GM21515 (cell line): ENCODE measurements around the gene AFF2.

ENCODE experiments used
- ATAC-seq: cut with Tn5 transposase; IDR thresholded peaks from one replicate; pipeline ENCODE4 v1.9.1; 2021; ENCODE audit not compliant: unreplicated experiment

AFF2 gene

DNA sequence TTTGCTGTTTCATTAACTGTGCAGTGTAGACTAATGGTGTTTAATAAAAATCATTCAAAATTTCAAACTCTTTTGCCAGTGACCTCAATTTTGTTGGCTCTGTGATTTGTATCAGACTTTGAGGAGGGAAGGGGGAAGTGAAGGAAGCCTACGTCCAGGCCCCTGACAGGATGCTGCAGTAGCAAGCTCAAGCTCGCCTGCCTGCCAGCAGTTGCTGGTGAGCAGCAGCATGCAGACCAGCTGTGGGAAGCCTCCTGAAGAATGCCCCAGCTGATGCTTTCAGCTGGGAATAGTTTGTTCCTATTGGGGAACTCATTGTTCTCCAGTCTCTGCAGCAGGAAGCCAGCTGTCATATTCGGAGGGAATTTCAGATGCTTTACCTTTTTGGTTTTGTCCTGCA lies 495.2 kb downstream of the AFF2 start:
- no peak for ATAC-seq

DNA sequence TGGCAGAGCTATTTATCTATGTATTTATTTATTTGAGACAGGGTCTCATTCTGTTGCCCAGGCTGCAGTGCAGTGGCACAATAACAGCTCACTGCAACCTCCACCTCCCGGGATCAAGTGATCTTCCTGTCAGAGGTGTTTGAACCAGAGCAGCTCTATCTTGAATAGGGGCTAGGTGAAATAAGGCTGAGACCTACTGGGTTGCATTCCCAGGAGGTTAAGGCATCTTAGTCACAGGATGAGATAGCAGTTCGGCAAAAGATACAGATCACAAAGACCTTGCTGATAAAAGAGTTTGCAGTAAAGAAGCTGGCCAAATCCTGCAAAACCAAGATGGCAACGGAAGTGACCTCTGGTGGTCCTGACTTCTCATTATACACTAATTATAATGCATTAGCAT lies 501.9 kb downstream of the AFF2 start:
- no peak for ATAC-seq

DNA sequence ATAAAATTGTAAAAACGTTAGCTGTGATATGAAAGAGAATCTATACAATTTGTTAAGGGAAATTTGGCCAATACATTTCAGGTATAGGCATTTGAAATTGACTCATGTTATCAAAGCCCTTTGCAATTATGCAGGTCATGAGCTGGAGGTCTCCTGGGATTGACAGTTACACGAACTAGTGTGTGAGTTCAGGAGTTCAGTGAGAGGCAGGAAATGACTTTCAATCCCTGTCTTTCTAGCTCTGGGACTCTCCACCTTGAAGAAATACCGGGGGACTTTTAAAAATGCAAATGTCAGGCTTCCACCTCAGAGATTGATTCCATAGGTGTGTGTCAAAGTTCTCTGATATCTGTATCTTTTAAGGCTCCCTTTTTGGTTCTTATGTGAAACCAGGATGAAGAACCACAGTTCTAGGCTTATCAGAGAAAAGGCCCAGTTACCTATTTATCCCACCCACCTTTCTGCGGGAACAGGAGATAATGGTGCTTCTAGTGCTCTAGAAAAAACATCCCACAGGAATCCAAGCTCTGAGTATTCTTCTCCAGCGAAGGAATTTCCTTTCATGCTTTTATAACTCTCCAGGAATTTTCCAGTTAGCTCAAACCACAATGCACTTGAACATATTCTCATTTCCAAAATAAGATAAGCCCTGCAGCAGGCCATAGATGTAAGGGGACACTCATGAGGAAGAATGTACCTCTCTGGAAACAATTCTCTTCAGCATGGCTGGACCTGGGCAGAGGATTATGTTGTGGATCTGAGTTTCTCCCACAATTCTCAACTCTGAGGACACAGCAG lies 503.6 kb downstream of the AFF2 start:
- no peak for ATAC-seq

DNA sequence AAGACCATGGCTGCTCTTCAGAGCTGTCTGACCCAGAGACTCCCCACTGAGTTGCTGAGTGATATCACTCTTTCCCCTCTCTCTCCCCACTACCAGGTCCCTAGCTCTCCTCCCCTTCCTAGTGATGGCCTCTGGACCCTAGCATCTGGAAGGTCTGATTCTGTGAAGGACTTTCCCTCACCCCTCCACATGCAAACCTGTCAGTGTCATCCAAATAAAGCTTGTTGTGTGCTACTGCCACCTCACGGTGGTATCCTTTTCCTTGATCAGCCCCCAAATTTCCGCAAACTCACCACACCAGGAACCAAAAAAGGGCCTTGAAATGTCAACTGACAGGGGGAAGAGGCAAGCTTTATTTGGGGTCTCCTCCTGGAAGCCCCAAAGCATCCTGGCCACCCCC lies 504.5 kb downstream of the AFF2 start:
- no peak for ATAC-seq

DNA sequence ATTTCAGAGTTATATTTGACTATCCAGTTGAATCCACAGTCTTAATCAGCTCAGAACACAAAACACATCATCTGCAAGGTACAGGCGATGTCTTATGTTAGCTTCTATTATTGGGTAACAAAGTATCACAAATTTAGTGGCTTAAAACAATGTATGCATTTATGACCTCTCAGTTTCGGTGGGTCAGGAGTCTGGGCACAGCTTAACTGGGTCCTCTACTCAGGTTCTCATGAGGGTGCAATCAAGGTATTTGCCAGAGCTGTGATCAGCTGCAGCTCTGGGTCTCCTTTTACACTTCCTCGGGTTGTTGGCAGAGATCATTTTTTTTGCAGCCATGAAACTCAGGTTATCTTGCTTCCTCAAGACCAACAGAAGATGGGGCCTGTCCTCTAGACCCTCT lies 505.8 kb downstream of the AFF2 start:
- no peak for ATAC-seq

DNA sequence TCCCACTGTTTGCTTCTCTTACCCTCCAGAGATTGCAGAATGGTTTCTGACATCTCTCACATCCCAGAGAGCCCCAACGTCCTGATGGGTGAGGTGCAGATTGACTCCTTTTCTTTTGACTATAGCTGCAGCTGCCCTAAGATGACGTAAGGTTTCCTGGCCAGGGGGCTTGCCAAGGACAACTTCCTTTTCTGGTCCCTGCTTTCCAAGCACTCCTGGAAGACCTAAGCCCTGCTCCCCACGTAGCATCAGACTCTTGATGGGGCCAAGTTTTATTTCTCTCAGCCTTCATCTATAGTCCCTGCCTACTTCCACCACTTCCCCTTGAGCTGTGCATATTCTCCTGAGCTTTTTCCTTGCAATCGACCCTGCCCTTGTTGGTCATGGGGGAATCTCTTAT lies 507.0 kb downstream of the AFF2 start:
- ATAC-seq = no peak

DNA sequence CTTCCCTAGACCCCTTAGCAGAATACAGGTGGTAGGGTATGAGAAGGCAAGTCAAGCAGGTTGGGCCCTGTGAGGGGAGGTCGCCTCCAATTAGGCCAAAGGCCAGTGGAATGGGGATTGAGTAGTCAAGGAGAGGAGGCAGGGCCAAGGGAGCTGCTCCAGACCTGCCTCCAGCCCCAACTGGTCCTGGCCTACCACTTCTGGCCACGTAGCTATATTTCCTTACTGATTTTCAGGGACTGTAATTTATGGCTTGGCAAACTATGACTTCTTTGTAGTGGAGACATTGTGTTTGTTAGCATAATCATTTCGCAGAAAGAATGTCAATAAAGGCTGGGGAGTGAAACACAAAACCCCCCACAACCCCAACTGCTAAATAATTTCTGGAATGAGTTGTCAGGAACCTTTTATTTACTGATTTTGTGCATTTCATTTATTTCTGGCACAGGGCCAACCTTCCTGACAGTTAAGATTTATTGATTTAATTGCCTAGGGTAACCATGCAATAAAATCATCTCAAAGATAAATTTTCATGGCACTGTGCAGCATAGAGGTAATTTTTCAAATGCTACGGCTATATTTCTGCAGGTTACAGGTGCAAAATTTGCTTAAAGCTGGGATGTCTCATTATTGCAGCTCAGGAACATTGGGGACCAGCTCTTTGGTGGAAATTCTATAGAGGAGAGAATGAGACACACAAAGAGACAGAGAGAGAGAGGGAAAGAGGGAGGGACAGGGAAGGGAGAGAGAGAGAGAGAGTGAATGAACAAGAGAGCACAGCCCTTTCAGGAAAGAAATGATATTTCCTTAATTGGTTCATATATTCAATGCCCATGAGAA lies 509.8 kb downstream of the AFF2 start:
- no peak for ATAC-seq

DNA sequence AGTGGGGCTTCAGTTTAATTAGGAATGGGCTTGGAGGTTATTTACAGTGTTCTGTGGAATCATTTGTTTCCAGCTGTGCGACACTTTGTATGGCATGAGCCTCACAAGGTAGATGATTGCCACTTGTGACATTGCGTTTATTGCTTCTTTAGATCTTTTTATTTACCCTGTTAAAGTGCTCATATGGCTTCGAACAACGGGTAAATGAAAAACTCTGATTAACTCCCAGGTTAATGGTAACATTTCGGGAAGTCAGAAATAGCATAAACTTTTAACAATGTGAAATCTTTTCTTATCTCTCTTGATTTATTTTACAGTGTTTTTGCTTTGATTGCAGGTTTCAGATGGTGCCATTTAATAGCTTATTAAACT lies 510.4 kb downstream of the AFF2 start:
- no peak for ATAC-seq

DNA sequence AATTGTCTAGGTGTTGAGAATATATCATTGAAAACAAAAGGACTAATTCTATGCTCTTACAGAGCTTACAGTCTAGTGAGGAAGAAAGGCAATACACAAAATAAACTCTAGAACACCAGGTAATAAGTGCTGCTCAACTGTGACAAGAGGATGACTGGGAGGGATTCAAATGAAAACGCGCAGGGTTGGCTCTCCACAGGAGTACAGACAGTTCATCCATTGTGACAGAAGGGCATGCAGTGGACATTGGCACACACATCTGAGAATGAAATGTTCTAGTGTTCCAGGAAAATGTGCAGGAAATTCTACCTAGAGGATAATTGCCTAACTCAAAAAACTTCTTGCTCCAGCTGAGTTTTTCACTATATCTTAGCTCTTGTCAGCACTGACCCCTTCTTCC lies 512.7 kb downstream of the AFF2 start:
- ATAC-seq = no peak

DNA sequence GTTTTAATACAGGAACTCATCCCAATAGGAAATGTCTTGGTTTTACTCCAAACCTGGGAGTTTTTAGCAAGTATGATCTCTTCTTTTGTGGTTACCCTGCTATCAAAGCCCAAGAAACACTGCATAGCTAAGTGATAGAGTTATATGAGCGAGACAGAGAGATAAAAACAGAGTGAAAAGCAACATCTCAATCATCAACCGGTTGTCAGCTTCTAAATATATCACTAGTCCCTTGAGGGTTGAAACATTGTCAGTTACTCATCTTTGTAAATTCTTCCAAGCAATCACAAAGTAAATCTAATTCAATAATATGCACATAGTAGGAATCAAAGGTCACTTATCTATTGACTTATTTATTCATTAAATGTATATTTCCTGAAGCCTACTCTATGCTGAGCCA lies 520.7 kb downstream of the AFF2 start:
- no peak for ATAC-seq

DNA sequence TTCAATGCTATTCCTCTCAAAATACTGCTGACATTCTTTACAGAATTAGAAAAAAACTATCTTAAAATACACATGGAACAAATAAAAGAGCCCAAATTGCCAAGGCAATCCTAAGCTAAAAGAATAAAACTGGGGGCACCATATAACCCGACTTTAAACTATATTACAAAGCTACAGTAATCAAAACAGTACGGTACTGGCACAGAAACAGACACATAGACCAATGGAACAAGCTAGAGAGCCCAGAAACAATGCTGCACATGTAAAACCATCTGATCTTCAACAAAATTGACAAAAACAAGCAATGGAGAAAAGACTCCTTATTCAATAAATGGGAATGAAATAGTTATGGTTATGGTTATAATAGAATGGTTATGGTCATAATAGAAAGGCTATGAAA lies 522.1 kb downstream of the AFF2 start:
- no peak for ATAC-seq

DNA sequence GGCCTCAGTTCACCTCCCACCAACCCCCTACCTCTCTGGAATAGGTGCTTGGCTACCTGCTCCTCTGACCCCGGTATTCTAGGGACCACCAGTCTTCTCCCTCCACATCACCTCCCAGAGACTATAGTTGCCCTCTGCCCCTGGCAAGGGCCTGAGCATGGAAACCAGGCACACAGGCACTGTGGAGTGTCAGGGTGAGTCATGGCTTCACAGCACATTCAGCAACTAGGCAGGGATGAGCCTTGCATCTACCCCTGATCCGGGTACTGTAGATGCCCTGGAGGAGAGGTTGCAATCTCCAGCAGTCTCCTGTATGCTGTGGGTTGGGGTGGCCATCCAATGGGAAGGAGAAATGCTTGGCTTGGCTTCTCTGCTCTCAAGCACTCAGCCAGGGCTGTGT lies 532.0 kb downstream of the AFF2 start:
- ATAC-seq = no peak

DNA sequence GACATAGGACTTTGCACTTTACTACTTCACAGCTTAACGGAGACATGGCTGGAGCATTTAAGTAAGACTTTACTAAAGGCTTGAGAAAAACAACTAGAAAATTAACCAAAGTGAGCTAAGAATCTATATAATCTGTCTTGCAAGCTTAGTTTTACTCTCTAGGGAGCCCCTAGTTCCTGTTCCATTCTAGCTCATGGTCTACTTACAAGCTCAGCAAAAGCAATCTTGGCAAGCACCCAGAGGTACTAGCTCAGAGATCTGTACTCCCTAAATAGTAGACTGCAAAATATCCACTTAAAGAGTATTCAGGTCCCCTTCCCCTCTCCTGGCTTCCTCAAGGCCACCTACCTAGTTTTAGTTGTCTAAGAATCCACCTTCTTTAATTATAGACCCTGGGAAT lies 535.7 kb downstream of the AFF2 start:
- no peak for ATAC-seq

DNA sequence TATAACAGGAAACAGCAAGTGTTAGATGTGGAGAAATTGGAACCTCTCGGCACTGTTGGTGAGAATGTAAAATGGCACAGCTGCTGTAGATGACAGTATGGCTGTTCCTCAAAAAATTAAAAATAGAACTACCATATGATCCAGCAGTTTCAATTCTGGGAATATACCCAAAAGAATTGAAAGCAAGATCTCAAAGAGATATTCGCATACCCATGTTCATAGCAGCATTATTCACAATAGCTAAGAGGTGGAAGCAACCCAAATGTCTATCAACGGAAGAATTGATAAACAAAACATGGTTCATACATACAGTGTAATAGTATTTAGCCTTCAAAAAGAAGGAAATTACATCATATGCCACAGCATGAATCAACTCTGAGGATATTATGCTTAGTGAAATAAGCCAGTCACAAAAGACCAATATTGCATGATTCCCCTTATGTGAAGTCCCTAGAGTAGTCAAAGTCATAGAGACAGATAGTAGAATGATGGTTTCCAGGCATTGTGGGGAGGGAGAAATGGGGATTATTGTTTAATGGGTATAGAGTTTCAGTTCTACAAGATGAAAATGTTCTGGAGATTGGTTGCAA lies 537.0 kb downstream of the AFF2 start:
- no peak for ATAC-seq

DNA sequence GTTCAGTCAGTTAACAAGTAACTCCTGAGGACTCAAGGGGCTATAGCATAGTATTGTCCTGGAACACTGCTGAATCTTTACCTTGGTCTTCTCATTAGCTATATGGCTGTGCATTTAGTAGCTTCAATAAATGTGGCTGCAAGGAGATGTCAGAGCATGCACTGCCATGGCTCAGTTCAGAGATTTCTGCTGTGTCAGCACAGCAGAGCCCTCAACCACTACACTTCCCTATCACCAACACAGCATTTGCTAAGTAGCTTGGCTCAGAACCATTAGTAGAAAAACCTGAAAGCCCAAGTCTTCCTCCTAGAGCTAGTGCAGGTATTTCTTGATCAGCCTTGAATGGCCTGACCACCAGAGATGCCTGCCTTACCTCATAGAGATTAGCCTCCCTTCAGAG lies 538.6 kb downstream of the AFF2 start:
- no peak for ATAC-seq

DNA sequence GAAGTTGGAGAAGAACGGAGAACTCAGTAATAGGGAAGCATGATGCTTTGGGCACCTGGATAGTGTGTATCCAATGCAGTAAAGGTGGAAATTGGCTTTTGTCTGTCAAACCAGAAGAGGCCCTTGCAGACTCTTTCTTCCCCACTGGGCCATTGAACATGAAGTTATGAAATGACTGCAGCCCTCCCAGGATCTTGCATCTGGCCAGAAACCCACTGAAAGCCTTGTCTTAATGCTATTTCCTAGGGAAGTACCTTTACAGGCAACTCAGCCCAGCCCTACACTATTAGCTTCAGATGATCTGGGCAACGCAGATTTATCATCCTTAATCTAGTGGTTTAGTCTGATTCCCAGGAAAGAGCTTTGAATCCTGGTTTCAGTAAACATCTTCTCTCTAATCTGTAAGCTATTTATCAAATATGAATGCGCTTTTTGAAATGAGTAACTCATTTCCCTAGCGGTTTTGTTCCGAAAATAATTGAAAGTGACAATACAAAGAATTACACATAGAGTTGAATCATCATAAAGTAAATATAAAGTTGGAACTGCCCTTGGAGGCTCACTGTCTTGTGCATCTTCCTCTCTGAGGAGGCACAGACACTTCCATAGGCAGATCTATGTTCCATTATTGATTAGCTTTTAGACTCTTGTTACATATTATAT lies 540.6 kb downstream of the AFF2 start:
- no peak for ATAC-seq

DNA sequence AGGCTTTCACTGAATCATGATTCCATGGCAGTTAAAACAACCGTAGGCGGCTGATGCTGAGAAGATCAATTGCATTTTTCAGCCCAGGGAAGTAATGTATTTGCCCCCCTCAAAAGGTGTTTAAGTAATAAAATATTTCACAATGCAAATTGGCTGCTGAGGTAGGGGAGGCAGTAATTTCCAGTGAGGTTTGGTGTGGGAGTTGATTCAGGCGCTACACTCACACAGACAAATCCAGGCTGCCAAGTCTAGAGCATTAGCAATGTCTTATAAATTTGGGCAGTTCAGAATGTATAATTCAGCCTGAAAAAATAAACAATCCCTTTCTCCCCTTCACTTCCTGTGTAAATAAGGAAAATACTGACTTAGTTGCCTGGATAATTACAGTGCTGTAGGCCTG lies 543.0 kb downstream of the AFF2 start:
- no peak for ATAC-seq

DNA sequence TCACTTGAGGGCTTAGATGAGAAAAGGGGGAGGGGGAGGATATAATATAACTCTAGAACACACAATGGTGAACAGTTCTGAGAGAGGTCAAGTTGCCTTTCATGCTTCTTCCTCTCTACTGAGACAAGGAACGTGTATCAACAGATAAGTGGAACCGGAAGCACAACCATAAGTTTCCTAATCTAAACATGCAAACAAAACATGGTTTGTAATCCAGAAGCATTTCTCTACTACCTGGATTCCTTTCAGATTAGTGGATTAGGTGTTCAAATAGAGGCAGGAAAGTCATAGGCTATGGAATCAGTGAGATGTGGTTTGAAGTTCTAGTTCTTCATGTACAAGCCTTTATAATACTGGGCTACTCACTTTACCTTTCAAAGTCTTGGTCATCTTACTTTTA lies 544.1 kb downstream of the AFF2 start:
- ATAC-seq = no peak

DNA sequence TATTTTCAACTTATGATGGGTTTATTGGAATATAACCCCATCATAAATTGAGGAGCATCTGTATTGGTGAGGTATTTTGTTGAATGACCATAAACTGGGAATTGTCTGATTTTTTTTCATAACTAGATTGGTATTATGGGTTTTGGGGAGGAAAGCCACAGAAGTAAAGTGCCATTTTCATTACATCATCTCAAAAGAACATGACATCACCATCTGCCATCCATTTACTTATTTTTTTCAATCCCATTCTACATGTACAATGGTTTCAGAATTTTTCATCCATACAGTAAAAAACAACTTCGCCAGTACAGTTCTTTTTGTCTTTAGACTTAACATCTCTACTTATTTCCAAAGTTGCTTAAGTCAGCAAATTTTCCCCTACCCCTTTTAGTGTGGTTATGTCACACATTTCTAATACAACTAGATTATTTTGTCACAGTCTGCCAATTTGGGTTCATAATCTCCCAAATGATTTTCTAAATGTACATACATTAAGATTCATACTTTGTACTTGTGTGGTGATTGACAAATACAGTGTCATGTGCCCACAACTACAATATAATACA lies 545.3 kb downstream of the AFF2 start:
- ATAC-seq = no peak
